ENCODE measurements around the gene CHRNB2. TPM values are rescaled to one million over a fixed set of nuclear protein-coding genes. Genes with fewer than 3 reads are reported as not detected.

Gene CHRNB2
- total and polyA plus RNA-seq, 2 donors (not counting 1 experiment from before 2014, with no cell fraction given) = 0.02 TPM; not detected in 1

Other genes starting within 250 kb of the CHRNB2 start
- not detected in 2 replicates for gene AQP10, start 246.7 kb upstream of the CHRNB2 start, total RNA-seq
- gene AQP10, start 246.7 kb upstream of the CHRNB2 start, polyA plus RNA-seq = not detected in 2 replicates
- gene ATP8B2, start 242.3 kb upstream of the CHRNB2 start, total RNA-seq = 177 and 205 TPM in 2 replicates
- 96.7 and 101 TPM in 2 replicates for gene ATP8B2, start 242.3 kb upstream of the CHRNB2 start, polyA plus RNA-seq
- gene IL6R, start 162.4 kb upstream of the CHRNB2 start, total RNA-seq = 12.8 and 21.0 TPM in 2 replicates
- 14.5 and 22.7 TPM in 2 replicates for gene IL6R, start 162.4 kb upstream of the CHRNB2 start, polyA plus RNA-seq
- gene TDRD10, start 65.6 kb upstream of the CHRNB2 start, total RNA-seq = under 0.01 TPM in 1 of 2 replicates, not detected in the other
- gene TDRD10, start 65.6 kb upstream of the CHRNB2 start, polyA plus RNA-seq = not detected in 2 replicates
- gene SHE, start 65.4 kb upstream of the CHRNB2 start, total RNA-seq = under 0.01 TPM in 1 of 2 replicates, not detected in the other
- not detected in 2 replicates for gene SHE, start 65.4 kb upstream of the CHRNB2 start, polyA plus RNA-seq
- 23.6 and 27.0 TPM in 2 replicates for gene UBE2Q1, start 9.1 kb upstream of the CHRNB2 start, total RNA-seq
- 18.1 and 20.1 TPM in 2 replicates for gene UBE2Q1, start 9.1 kb upstream of the CHRNB2 start, polyA plus RNA-seq
- 78.6 and 98.4 TPM in 2 replicates for gene ADAR, start 40.4 kb downstream of the CHRNB2 start, total RNA-seq
- gene ADAR, start 40.4 kb downstream of the CHRNB2 start, polyA plus RNA-seq = 128 and 140 TPM in 2 replicates